ENCODE data around the gene C4orf50. TPM values are rescaled to one million over a fixed set of nuclear protein-coding genes. Genes with fewer than 3 reads are reported as not detected.

C4orf50 gene
- total and polyA plus RNA-seq, 2 donors (not counting 1 experiment from before 2014, with no cell fraction given) = 0.02 TPM; not detected in 1

- Mint-ChIP-seq H3K4me1 (no peaks in the 10 kb centered on the region), H3K4me3 (no peak overlapping the region), H3K27me3 (no peaks in the 10 kb centered on the region), H3K27ac (no peak overlapping the region), H3K9me3 (ENCODE audit: insufficient read depth) (no peaks in the 10 kb centered on the region)
- no peak for TF ChIP-seq EZH2 (IDR thresholded peaks at IDR 0.05; ENCODE audit: borderline replicate concordance, insufficient read depth, low read depth, low read length, poor library complexity, severe bottlenecking)
- TF ChIP-seq CTCF (IDR thresholded peaks at IDR 0.05) = no peak
- DNase-seq (no peak), ATAC-seq (ENCODE audit: low read depth) (no peak)
- H3K36me3 ChIP-seq (replicated peaks in 1 of 2; ENCODE audit: control extremely low read depth in 1 of 2, control insufficient read depth in 1 of 2, extremely low read depth in 1 of 2, insufficient read depth in 2 of 2, low read length in 1 of 2) = no peaks in the 10 kb centered on the region
- no peaks in the 10 kb centered on the region for H4K20me1 ChIP-seq (ENCODE audit: control insufficient read depth, insufficient read depth, low read length, poor library complexity, severe bottlenecking)
- CTCF ChIA-PET = no interaction called here
- H3K4me1 ChIP-seq (ENCODE audit: control insufficient read depth in 2 of 2, insufficient read depth in 2 of 2, low read length in 2 of 2) = no peaks in the 10 kb centered on the region
- H3K79me2 ChIP-seq (ENCODE audit: control insufficient read depth, insufficient read depth, low read length) = no peaks in the 10 kb centered on the region
- no peak overlapping the region for H2AFZ ChIP-seq (ENCODE audit: insufficient read depth, low read depth, low read length, poor library complexity, severe bottlenecking)
- H3K27me3 ChIP-seq (replicated peaks in 1 of 4; ENCODE audit: control extremely low read depth in 1 of 4, control insufficient read depth in 3 of 4, insufficient read depth in 4 of 4, low read length in 3 of 4) = no peaks in the 10 kb centered on the region
- no peak overlapping the region for H3K4me2 ChIP-seq (replicated peaks; ENCODE audit: low read depth, low read length, poor library complexity, severe bottlenecking)
- H3K9me3 ChIP-seq (ENCODE audit: control extremely low read depth in 1 of 3, control insufficient read depth in 2 of 3, insufficient read depth in 1 of 3, low read length in 2 of 3) = peaks cover 0 to 4% (median 0%) of the 10 kb centered on the region in 3 donors
- H3K27ac ChIP-seq (ENCODE audit: low read length in 2 of 2) = no peak overlapping the region
- H3K4me3 ChIP-seq (ENCODE audit: control extremely low read depth in 1 of 5, extremely low read depth in 1 of 5, insufficient read depth in 1 of 5, low read depth in 2 of 5, low read length in 4 of 5) = no peak overlapping the region
- intact Hi-C loops (cut with micrococcal nuclease) = no loop called here
- no peak overlapping the region for H3K9ac ChIP-seq (ENCODE audit: low read length)
- WGBS (ENCODE audit: insufficient coverage) = 91% methylated on average over 7 of the region's 7 CpGs
- POLR2A ChIA-PET = no interaction called here
Measured at GRCh38 chr4:6030679-6031078, 12.4 kb upstream of the C4orf50 start.

- CTCF ChIA-PET = no interaction called here
Measured at GRCh38 chr4:6029254-6029653, 11.0 kb upstream of the C4orf50 start.

More at GRCh38 chr4:6029254-6029653, 11.0 kb upstream of the C4orf50 start:
- no peaks in the 10 kb centered on the region for H3K27me3 ChIP-seq (replicated peaks in 1 of 4; ENCODE audit: control extremely low read depth in 1 of 4, control insufficient read depth in 3 of 4, insufficient read depth in 4 of 4, low read length in 3 of 4)
- TF ChIP-seq EZH2 (IDR thresholded peaks at IDR 0.05; ENCODE audit: borderline replicate concordance, insufficient read depth, low read depth, low read length, poor library complexity, severe bottlenecking) (no peak), CTCF (IDR thresholded peaks at IDR 0.05) (no peak)
- H3K9ac ChIP-seq (ENCODE audit: low read length) = no peak overlapping the region
- no peak overlapping the region for H3K4me2 ChIP-seq (replicated peaks; ENCODE audit: low read depth, low read length, poor library complexity, severe bottlenecking)
- intact Hi-C loops (cut with micrococcal nuclease) = no loop called here
- POLR2A ChIA-PET = no interaction called here
- no peaks in the 10 kb centered on the region for H3K36me3 ChIP-seq (replicated peaks in 1 of 2; ENCODE audit: control extremely low read depth in 1 of 2, control insufficient read depth in 1 of 2, extremely low read depth in 1 of 2, insufficient read depth in 2 of 2, low read length in 1 of 2)
- WGBS (ENCODE audit: insufficient coverage) = 80% methylated on average over 4 of the region's 6 CpGs
- no peak overlapping the region for H2AFZ ChIP-seq (ENCODE audit: insufficient read depth, low read depth, low read length, poor library complexity, severe bottlenecking)
- no peak overlapping the region for H3K4me3 ChIP-seq (ENCODE audit: control extremely low read depth in 1 of 5, extremely low read depth in 1 of 5, insufficient read depth in 1 of 5, low read depth in 2 of 5, low read length in 4 of 5)
- DNase-seq = no peak
- no peaks in the 10 kb centered on the region for H3K79me2 ChIP-seq (ENCODE audit: control insufficient read depth, insufficient read depth, low read length)
- H3K4me3 Mint-ChIP-seq = no peak overlapping the region
- no peaks in the 10 kb centered on the region for H4K20me1 ChIP-seq (ENCODE audit: control insufficient read depth, insufficient read depth, low read length, poor library complexity, severe bottlenecking)
- H3K9me3 ChIP-seq (ENCODE audit: control extremely low read depth in 1 of 3, control insufficient read depth in 2 of 3, insufficient read depth in 1 of 3, low read length in 2 of 3) = peaks cover 0 to 2% (median 0%) of the 10 kb centered on the region in 3 donors
- no peaks in the 10 kb centered on the region for H3K27me3 Mint-ChIP-seq
- no peaks in the 10 kb centered on the region for H3K4me1 ChIP-seq (ENCODE audit: control insufficient read depth in 2 of 2, insufficient read depth in 2 of 2, low read length in 2 of 2)
- H3K27ac ChIP-seq (ENCODE audit: low read length in 2 of 2) = no peak overlapping the region
- no peaks in the 10 kb centered on the region for H3K9me3 Mint-ChIP-seq (ENCODE audit: insufficient read depth)
- no peak overlapping the region for H3K27ac Mint-ChIP-seq
- no peak for ATAC-seq (ENCODE audit: low read depth)
- H3K4me1 Mint-ChIP-seq = no peaks in the 10 kb centered on the region
